Kasumi-1 (cell line): ENCODE measurements around the gene SLC17A3.
A peak's percentile ranks its signal among the peaks of the same experiment; 100 is the strongest.

ENCODE experiments used
- DNase-seq, 2 experiments: peaks; one replicate each; lab custom pipeline; 2025; lab: John Stamatoyannopoulos, UW

Gene SLC17A3

DNA sequence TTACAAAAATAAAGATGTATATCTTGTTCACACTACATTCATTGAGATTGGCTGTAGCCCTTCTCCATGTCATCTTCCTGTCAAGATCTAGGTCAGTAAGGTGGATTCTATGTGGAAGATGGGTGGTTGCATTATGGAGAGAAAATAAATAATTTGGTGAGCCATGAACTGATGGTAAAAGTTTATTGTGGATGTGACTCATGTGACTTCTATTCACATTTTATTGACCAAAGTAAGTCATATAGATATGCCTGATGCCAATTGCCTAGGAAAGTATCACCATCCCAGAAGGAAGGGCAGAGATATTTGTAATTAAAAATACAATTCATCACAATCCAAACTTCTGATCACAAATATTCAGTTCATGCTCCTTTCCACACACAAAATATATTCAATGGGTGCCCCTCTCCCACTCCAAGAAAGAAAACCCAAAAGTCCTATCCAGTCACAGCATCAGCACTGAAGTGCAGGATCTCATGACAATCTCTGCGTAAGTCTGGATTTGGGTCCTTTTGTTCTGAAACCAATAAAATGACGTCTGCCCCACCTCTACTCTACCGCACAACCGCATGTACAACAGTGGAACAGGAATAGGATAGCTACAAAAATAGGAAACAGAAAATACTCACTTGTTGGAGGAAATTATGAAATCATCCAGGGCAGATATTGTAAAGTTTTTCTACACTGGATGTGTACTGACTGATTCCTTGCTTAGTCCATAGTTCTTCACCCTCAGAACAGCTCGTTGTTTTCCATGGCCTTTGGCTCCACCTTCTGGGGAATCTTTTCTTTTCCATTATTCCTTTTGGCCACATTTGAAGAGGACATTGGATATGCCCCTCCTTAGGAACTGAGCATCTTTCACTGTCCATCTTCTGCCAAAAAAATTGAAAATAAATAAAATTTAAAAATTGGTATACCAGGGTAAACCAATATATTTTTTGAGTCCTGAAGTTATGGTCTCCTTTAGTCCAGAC lies 16.1 kb upstream of the SLC17A3 start:
- DNase-seq: peak; percentile 55

DNA sequence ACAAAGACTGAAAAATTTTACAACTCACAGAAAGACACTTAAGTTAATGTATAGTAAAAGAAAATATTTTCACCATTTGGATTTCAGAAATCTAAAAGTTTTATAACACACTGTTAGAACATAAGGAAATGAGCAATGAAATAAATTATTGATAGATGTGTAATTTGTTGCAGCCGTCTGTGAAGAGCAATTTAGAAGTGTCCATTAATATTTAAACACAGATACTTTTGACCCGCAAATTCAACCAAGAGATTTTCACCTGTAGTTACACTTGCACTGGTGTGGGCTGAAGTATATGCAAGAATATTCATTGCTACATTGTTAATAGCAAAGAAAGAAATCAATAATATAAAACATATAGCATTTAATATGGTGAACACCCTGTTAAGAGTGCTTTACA lies 14.6 kb upstream of the SLC17A3 start:
- DNase-seq: no peak

GRCh38 chr6:25886066-25886465 lies 12.0 kb upstream of the SLC17A3 start:
- DNase-seq: no peak

DNA sequence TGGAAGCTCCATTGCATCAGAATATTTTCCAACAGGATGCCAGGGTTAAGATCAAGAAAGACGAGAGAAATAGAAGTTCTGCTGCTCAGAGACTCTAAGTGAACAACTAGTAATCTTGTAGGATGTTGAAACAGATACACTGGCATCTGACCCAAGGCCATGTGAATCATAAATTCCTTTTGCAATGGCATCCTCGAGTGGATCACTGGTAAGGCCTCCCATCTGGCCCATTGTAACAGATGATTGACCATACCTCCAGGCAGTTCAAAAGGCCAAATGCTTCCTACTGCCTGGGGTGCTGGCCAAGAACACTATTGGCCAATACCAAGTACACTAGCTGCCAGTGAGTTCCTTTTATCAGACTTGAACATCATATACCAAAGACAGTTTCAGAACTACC lies 9.9 kb upstream of the SLC17A3 start:
- DNase-seq: no peak

DNA sequence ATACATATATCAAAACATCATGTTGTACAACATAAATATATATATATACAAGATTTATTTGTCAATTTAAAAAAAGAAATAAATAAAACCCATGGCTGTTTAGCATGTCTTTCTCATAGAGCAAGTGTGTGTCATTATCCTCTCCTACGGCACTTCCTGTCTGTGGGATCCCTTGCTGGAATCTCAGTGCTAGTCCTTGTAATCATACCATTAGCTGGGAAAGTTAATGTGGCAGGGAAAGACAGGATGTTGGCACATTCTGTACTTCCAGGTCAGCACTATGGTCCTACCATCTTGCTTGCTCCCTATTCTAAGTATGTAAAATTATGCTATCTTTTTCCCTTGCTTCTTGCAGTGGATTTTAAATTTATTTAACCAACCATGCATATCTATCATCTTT lies 9.5 kb upstream of the SLC17A3 start:
- no peak for DNase-seq

- no peak for DNase-seq
These were observed 8.0 kb upstream of the SLC17A3 start for GRCh38 chr6:25882051-25882496.

DNA sequence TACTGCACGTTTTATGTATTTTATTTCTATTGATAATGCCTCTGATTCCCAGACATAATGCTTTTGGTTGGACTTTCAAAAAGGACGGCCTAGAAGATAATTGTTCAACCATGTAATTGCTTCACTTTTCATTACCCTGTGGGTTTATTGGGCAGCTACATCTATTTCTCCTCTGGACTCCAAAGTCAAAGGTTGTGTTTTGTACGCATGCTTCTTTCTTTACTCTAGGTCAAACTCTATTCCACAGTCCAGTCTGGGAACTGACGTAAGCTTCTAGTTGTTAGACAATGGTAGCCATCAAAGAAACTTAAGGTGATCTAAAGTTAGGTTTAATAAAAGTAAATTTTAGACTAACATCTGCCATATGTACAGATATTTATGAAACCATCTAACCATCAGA lies 6.6 kb upstream of the SLC17A3 start:
- no peak for DNase-seq

DNA sequence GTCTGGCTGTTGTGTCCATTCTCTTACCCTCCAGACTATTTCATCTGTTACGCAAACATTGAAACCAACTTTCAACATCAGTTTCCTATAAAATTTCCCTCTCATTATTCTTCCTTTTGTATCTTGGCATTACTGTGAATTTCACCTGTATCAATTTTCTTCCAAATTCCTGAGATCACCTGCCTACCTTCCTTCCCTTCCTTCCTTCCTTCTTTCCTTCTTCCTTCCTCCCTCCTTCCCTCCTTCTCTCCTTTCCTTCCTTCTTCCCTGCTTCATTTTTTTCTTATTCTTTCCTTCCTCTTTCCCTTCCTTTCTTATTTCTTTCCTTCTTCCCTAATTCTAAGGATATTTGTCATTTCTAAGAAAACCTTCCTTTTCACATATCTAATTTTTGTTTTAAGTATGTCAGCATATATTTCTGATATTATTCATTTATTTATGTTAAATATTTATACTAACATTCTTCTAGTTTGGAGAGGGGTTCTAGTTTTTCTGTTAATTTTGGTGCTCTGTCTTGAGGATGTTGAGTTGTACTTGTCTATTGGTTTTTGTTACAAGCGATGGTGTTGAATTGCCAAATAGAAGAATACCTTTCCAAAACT lies 4.8 kb upstream of the SLC17A3 start:
- no peak for DNase-seq

DNA sequence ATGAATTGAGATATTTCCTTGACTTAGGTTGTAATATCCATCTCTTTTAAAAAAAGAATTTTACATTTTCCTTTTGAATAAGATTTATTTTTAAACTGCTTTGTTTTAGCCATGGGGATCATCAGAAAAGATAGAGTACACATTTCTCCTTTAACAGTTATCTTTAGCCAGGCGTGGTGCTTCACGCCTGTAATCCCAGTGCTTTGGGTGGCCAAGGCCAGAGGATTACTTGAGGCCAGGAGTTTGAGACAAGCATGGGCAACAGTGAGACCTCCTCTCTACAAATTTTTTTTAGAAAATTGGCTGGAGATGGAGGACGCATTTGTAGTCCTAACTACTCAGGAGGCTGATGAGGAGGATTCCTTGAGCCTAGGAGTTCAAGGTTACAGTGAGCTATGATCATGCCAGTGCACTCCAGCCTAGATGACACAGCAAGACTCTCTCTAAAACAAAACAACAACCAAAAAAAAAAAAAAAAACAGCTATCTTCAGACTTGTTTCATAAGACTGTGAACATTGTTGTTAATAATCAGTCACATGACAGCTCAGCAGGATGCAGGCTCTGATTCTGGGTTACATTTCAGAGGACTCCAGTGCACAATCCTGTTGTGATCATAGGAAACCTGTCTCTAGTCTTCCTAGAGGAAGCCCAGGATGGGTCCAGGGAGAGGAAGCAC lies 2.0 kb upstream of the SLC17A3 start:
- DNase-seq: no peak

DNA sequence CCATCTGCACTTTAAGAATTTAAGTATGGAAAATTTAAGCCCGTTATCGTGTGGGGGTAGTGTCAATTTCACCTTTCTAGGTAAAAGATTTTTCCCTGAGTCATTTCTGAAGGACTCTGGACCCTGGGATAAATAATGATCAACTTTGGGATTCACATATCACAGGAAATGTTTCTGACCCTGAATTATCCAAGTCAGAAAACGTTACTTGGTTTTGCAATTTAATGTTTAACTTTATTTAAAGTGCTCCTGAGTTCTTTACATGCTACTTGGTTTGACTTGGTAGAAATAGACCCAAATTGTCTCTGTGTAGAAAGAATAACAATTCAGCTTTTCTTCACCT lies 1.5 kb upstream of the SLC17A3 start:
- DNase-seq: no peak

DNA sequence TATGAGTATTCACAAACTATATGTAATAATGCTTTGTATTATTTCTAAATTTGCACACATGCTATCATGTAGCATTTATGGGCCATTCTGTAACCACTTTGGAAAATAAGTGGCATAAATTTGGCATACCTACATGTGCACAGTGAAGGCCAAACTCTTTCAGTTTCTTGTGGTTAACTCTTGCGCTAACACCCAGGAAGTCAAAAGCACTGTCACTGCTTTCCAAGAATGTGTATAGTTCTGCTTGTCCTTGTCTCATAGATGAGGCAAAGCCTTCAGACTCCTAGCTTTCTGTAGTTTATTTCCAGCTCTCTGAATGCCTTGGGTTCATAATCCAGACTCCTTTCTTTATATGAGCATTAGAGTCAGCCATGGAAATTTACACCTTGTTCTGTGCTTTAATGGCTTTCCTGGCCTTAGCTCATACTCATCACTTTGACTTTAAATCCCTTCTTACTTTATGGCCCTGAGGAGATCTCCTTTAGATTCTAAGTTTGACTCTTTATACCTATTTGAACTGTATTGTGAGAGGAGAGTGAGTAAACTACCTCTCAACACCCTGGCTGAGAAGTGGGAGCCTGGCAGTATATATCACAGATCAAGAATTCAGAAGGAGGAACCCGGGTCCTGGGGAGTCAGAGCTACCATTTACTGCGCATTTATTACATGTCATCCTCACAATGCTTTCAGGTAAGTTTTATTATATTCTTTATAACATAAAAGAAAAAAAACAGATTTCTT lies 949 bp upstream of the SLC17A3 start:
- DNase-seq: peak; percentile 63 to 64

DNA sequence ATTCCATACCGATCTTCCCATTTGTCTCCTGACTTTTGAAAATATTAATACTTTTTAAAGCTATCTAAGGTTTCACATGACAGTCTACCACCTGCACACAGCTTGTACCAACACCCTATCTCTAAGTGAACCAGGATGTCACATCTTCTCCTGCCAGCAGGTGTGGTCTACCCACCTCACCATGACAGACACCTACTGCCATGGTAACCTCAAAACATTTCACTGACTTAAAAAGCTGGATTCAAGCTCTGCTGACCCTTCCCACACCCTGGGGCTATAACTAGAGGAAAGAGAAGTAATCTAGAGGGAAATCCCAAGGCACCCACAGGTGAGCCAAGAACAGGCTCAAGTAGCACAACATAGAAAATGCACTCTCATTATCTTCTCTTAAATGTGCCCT lies 1.2 kb downstream of the SLC17A3 start:
- DNase-seq: no peak

- no peak for DNase-seq
These were observed 4.2 kb downstream of the SLC17A3 start for GRCh38 chr6:25869840-25870239.

GRCh38 chr6:25868436-25869183 lies 5.4 kb downstream of the SLC17A3 start:
- DNase-seq: no peak

GRCh38 chr6:25866011-25866410 lies 8.0 kb downstream of the SLC17A3 start:
- no peak for DNase-seq

DNA sequence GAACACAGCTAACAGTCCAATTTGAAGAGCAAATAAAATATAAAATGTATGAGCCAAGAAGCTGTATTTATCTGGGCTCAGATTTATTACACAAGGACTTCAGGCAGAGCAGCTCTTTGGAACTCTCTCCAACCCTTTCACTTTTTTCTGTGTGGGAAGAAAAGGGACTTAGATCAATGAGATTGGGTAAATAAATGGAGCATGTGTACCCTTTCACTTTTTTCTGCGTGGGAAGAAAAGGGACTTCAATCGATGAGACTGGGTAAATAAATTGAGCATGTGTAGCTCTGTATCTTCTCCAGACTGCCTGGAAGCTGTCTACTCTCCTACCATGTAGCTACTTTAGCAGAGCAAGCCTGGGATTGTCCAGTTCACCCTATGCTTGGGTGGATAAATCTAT lies 10.7 kb downstream of the SLC17A3 start:
- no peak for DNase-seq

DNA sequence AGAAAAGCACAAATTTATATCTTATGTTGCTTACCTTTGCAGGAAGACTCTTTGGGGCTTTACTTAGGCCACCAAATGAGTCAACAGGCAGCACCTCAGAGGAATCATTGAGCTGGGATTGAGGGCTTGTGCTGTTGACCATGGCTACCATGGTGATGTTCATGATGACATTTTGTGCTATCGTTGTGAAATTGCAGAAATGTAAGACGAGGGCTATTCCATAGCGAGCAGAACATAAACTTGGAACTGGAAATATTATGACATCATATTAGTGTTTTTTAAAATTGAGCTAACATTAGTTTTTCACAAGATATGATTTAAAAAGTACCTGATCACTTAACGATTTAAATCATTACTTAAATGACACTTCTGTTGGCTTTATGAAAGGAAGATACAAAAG lies 11.8 kb downstream of the SLC17A3 start:
- DNase-seq: no peak

- DNase-seq: no peak
These were observed 21.3 kb downstream of the SLC17A3 start for GRCh38 chr6:25852756-25853155.

DNA sequence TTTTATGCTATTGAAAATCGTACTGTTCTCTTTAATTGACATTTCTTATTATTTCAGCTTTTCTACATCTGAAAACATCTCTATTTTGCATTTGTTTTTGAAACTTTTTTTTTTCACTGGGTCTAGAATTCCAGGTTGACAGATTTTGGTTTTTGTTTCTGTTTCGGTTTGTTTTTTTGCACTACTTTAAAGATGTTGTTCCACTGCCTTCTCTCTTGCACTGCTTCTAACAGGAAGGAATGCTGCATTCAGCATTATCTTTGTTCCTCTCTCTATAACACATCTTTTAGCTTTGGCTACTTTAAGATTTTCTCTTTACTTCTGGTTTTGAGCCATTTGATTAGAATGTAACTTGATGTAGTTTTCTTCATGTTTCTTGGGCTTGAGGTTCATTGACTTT lies 22.1 kb downstream of the SLC17A3 start:
- no peak for DNase-seq

- DNase-seq: no peak
These were observed 29.5 kb downstream of the SLC17A3 start for GRCh38 chr6:25844518-25844917.

GRCh38 chr6:25842526-25842925 lies 31.5 kb downstream of the SLC17A3 start:
- DNase-seq: no peak
